Inflammatory macrophage treated with lipopolysaccharide for 1 hour (primary cell): ENCODE data around the gene BCL7C.
A peak's percentile ranks its signal among the peaks of the same experiment; 100 is the strongest.
"Not testable (repeated sequence)": the region's sequence is repeated elsewhere in the genome, so short reads cannot be mapped to it uniquely, and the experiment has no call there.

Source experiments
- DNase-seq, 2 donors: peaks; one replicate each; pipeline ENCODE4 v3.0.0-alpha.2; 2020 to 2022

BCL7C gene

GRCh38 chr16:30894540-30895368, 877 bp upstream of the BCL7C start:
- peak in 1 of 2 donors; percentile 69 for DNase-seq

DNA sequence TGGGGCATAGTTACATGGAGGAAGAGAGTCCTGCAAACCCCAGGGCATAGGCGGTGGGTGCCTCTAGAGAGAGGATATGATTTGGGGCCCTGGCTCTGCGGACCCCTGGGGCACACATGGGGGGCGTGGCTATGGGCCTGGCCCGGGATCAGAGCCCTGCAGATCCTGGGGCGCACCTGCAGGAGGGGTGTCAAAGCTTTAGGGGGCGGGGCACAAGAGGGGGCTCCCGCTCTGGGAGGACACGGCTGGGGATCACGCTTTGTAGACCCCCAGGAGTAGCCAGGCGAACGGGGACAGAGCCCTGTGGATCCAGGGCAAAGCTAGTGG, 497 bp downstream of the BCL7C start:
- no peak for DNase-seq

- peak; percentile 7 to 52 for DNase-seq
Observed at GRCh38 chr16:30892670-30893416, 1.0 kb downstream of the BCL7C start.

- DNase-seq = not testable (repeated sequence)
Observed at GRCh38 chr16:30891043-30891823, 2.6 kb downstream of the BCL7C start.

DNA sequence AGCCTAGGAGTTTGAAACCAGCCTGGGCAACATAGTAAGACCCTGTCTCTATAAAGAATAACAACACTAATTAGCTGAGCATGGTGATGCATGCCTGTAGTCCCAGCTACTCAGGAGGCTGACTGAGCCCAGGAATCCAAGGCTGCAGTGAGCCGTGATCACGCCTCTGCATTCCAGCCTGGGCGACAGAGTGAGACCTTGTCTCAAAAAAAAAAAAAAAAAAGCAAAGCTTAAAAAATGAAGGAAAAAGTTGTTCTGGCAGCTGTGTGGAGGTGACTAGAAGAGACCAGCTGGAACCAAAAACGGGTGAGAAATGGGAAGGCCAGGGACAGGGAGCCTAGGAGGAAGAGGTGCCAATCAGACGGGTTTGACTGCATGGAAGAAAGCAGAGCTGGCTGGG, 4.2 kb downstream of the BCL7C start:
- DNase-seq = no peak

GRCh38 chr16:30888856-30889499, 4.9 kb downstream of the BCL7C start:
- no peak for DNase-seq

DNA sequence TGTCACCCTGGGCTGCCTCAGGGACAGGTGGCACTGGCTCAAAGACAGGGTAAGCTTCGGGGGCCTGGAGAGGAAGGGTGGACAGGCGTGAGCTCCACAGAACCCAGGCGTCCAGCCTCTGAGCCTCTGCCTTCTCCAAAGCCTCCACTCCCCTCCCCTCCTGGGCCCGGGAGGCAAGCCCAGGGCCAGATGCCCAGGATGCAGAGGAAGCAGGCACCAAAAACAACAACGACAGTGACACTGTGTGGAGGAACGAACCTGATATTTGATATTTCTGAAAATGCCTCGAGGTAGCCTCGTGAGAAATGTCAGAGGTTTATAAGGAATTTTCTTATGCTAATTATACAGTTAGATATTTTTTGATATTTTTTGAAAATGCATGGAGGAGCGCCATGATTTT, 6.0 kb downstream of the BCL7C start:
- DNase-seq = no peak

DNA sequence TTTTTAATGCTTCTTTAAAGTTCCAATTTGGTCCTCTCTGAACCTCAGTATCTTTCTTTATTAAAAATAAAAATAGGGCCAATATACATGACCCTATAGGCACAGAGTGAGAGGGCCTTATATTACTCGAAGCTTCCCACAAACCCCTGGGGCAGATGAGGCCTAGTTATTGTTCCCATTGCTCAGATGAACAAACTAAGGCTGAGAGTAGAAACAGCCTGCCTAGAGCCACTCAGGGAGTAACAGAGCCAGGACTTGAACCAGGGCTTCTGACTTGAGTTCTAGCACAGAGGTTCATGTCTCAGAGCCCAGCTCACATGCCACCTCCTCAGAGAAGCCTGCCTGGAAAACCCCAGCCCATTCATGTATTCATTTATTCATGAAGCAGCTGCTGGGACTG, 7.7 kb downstream of the BCL7C start:
- DNase-seq = no peak

DNA sequence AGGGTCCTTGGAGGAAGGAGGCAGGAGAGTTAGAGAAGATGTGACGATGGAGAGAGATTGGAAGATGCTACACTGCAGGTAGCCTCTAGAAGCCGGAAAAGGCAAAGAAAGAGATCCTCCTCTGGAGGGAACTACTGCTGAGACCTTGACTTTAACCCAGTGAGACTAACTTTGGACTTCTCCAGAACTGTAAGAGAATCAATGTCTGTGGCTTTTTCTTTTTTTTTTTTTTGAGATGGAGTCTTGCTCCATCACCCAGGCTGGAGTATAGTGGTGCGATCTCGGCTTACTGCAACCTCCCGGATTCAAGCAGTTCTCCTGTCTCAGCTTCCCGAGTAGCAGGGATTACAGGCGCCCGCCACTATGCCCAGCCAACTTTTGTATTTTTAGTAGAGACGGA, 8.7 kb downstream of the BCL7C start:
- no peak for DNase-seq

- DNase-seq = no peak
Observed at GRCh38 chr16:30884760-30885159, 9.1 kb downstream of the BCL7C start.

- DNase-seq = no peak
Observed at GRCh38 chr16:30882429-30883310, 11.2 kb downstream of the BCL7C start.

DNA sequence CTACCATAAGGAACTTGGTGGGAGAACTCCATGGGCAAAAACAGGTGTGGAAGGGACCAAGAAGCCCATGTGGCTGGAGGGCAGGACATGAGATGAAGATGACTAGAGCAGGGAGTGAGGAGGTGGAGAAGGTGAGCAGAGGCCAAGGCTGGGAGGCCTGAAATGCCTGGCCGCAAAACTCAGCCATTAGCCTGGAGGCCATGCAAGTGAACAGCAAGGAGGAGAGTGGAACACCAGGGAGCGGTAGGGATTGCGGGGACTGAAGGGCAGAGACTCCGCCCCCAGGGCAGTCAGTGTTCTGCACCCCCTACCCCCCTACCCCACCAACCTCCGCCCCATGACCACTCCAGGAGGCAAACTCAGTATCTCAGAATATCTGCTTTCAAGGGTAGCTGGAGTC, 17.0 kb downstream of the BCL7C start:
- DNase-seq = no peak

DNA sequence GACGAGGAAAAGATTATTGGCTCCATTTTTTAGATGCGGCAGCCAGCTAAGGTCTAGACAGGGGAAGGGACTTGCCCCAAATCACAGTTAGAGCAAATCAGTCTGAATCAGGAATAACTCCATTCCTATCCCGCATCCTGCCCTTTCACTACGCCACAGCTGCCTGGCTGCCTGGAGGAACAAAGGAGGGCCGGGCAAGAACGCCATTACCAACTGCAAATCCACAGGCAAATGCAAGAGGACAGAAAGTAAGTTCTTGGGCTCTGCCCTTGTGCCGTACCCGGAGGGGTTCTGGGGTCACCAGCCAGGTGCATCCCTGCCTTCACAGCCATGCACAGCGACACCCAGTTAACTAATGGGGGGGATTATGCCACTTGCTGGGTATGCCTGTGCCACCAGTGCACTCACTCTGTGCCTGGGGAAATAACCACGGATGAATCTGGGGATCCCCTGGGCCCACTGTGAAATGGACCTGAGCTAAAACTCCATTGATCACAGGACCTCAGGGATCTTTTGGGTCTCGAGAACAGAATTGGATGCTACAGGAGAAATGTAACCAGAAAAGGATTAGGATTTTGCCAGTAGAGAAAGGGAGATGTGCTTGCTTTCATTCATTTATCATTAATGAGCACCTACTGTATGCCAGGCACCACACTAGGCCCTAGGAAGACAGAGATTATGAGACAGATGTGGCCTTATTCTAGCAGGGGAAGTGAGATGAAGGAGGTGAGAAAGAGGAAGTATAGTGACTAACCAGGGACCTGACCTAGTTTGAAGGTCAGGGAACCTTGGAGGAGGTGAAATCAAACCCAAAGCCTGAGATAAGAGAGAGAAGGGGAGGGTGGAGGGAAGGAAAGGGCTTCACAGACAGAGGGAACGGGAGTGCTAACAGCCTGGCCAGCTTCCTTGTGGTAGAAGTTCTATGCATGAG, 17.7 kb downstream of the BCL7C start:
- DNase-seq = peak; percentile 26 to 63

GRCh38 chr16:30874821-30875717, 18.8 kb downstream of the BCL7C start:
- DNase-seq = peak; percentile 85 to 91

GRCh38 chr16:30874244-30874820, 19.5 kb downstream of the BCL7C start:
- DNase-seq = no peak

GRCh38 chr16:30870904-30871303, 23.0 kb downstream of the BCL7C start:
- DNase-seq = no peak

DNA sequence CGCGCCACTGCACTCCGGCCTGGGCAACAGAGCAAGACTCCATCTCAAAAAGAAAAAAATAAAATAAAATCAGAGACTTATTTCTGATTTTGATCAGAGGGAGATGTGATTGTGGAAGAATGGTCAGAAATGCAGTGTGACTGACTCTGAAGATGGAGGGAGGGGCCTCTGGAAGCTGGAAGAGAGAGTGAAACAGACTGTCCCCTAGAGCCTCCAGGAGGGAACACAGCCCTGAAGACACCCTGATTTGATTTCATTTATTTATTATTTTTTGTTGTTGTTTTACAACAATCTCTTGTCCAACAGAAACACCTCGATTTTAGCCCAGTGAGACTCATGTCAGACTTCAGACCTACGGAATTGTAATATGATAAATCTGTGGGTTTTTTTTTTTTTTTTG, 26.1 kb downstream of the BCL7C start:
- peak in 1 of 2 donors; percentile 4 for DNase-seq

- no peak for DNase-seq
Observed at GRCh38 chr16:30866031-30866430, 27.8 kb downstream of the BCL7C start.

DNA sequence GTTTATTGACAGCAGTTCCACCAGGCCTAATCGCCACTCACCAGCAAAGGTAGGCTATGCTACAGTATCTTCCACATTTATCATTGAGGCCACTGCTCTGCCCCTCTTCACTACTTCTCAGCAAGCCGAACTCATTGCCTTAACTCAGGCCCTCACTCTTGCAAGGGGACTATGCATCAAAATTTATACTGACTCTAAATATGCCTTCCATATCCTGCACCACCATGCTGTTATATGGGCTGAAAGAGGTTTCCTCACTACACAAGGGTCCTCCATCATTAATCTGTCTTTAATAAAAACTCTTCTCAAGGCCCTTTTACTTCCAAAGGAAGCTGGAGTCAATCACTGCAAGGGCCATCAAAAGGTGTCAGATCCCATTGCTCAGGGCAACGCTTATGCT, 30.7 kb downstream of the BCL7C start:
- not testable (repeated sequence) for DNase-seq
